Measurements from ENCODE around the gene NPTN. TPM values are rescaled to one million over a fixed set of nuclear protein-coding genes. Genes with fewer than 3 reads are reported as not detected.
"Not testable (repeated sequence)": the region's sequence is repeated elsewhere in the genome, so short reads cannot be mapped to it uniquely, and the experiment has no call there.

NPTN gene
- total and polyA plus RNA-seq, 2 donors (not counting 1 experiment from before 2014, with no cell fraction given): 152 to 372 TPM

- no peaks in the 10 kb centered on the region for H3K9me3 ChIP-seq (ENCODE audit: control insufficient read depth, insufficient read depth, low read depth, low read length)
- peaks cover 4% of the 10 kb centered on the region for H3K4me1 ChIP-seq (ENCODE audit: control insufficient read depth, extremely low read depth, insufficient read depth, low read length)
- no peak overlapping the region for H2AFZ ChIP-seq (ENCODE audit: low read length)
- TF ChIP-seq EZH2 (IDR thresholded peaks at IDR 0.05; ENCODE audit: low read length, missing control alignments): no peak
- TF ChIP-seq, protein P1, sequence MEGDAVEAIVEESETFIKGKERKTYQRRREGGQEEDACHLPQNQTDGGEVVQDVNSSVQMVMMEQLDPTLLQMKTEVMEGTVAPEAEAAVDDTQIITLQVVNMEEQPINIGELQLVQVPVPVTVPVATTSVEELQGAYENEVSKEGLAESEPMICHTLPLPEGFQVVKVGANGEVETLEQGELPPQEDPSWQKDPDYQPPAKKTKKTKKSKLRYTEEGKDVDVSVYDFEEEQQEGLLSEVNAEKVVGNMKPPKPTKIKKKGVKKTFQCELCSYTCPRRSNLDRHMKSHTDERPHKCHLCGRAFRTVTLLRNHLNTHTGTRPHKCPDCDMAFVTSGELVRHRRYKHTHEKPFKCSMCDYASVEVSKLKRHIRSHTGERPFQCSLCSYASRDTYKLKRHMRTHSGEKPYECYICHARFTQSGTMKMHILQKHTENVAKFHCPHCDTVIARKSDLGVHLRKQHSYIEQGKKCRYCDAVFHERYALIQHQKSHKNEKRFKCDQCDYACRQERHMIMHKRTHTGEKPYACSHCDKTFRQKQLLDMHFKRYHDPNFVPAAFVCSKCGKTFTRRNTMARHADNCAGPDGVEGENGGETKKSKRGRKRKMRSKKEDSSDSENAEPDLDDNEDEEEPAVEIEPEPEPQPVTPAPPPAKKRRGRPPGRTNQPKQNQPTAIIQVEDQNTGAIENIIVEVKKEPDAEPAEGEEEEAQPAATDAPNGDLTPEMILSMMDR (conservative IDR thresholded peaks at IDR 0.05 in 1 of 2, IDR thresholded peaks at IDR 0.05 in 1 of 2; ENCODE audit: low read depth in 1 of 2, low read length in 2 of 2): no peak
- H3K27ac ChIP-seq (ENCODE audit: insufficient read depth, low read length): no peak overlapping the region
- H4K20me1 ChIP-seq (ENCODE audit: control insufficient read depth, extremely low read depth, insufficient read depth, low read length): no peaks in the 10 kb centered on the region
- no peaks in the 10 kb centered on the region for H3K27me3 ChIP-seq (ENCODE audit: control insufficient read depth, insufficient read depth, low read length)
- no peak overlapping the region for H3K9ac ChIP-seq (ENCODE audit: insufficient read depth, low read length)
- peaks cover 3% of the 10 kb centered on the region for H3K36me3 ChIP-seq (ENCODE audit: control insufficient read depth, insufficient read depth, low read length)
- H3K4me3 ChIP-seq (replicated peaks in 1 of 4; ENCODE audit: control extremely low read depth in 1 of 4, insufficient read depth in 1 of 4, low read depth in 3 of 4, low read length in 4 of 4): no peak overlapping the region
- DNase-seq (ENCODE audit: low read depth in 2 of 2): no peak
- H3K4me2 ChIP-seq (ENCODE audit: extremely low read depth, insufficient read depth, low read length): no peak overlapping the region
- H3K79me2 ChIP-seq (ENCODE audit: control insufficient read depth, insufficient read depth, low read length): no peaks in the 10 kb centered on the region
Observed at GRCh38 chr15:73578026-73578425, 55.2 kb downstream of the NPTN start.

GRCh38 chr15:73577593-73577992 lies 55.6 kb downstream of the NPTN start:
- not testable (repeated sequence) for H3K4me2 ChIP-seq (ENCODE audit: extremely low read depth, insufficient read depth, low read length); H2AFZ ChIP-seq (ENCODE audit: low read length); H3K9me3 ChIP-seq (ENCODE audit: control insufficient read depth, insufficient read depth, low read depth, low read length); H3K9ac ChIP-seq (ENCODE audit: insufficient read depth, low read length); H3K27me3 ChIP-seq (ENCODE audit: control insufficient read depth, insufficient read depth, low read length); H3K27ac ChIP-seq (ENCODE audit: insufficient read depth, low read length); H3K79me2 ChIP-seq (ENCODE audit: control insufficient read depth, insufficient read depth, low read length); H3K4me1 ChIP-seq (ENCODE audit: control insufficient read depth, extremely low read depth, insufficient read depth, low read length); H3K4me3 ChIP-seq (replicated peaks in 1 of 4; ENCODE audit: control extremely low read depth in 1 of 4, insufficient read depth in 1 of 4, low read depth in 3 of 4, low read length in 4 of 4); DNase-seq (ENCODE audit: low read depth in 2 of 2); H4K20me1 ChIP-seq (ENCODE audit: control insufficient read depth, extremely low read depth, insufficient read depth, low read length); H3K36me3 ChIP-seq (ENCODE audit: control insufficient read depth, insufficient read depth, low read length)

DNA sequence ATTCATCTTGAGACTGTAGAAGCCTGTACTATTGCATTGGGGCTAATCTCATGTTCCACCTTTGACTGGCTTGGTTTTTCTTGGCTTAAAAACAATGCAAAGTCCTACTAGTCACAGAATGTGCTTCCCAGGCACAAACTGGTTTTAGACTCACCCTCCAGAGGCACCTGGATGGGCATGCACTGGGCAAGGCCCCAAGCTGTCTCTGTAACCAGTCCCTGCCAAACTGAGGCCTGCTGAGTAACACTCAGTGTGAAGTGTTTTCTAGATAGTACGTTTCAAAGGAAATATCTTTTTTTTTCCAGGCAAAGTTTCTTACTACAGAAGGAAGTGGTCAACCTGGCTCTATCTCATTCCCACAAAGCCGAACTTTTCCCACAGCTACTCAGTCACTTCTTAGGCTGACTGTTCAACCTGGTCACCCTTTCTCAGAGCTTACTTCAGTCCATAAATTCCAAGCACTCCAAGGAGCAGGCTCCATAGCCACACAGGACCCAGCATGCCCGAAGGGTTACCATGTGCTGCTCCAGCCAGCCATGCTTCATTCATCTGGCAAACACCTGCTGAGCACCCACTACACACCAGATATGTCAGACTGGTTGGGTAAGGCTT lies 57.4 kb downstream of the NPTN start:
- no peaks in the 10 kb centered on the region for H3K79me2 ChIP-seq (ENCODE audit: control insufficient read depth, insufficient read depth, low read length)
- no peak overlapping the region for H3K27ac ChIP-seq (ENCODE audit: insufficient read depth, low read length)
- no peak for TF ChIP-seq EZH2 (IDR thresholded peaks at IDR 0.05; ENCODE audit: low read length, missing control alignments)
- no peak overlapping the region for H2AFZ ChIP-seq (ENCODE audit: low read length)
- DNase-seq (ENCODE audit: low read depth in 2 of 2): peak in 1 of 2 donors; percentile 89
- H3K9ac ChIP-seq (ENCODE audit: insufficient read depth, low read length): no peak overlapping the region
- H3K9me3 ChIP-seq (ENCODE audit: control insufficient read depth, insufficient read depth, low read depth, low read length): no peaks in the 10 kb centered on the region
- H3K4me3 ChIP-seq (replicated peaks in 1 of 4; ENCODE audit: control extremely low read depth in 1 of 4, insufficient read depth in 1 of 4, low read depth in 3 of 4, low read length in 4 of 4): no peak overlapping the region
- peaks cover 5% of the 10 kb centered on the region for H3K36me3 ChIP-seq (ENCODE audit: control insufficient read depth, insufficient read depth, low read length)
- no peak overlapping the region for H3K4me2 ChIP-seq (ENCODE audit: extremely low read depth, insufficient read depth, low read length)
- H4K20me1 ChIP-seq (ENCODE audit: control insufficient read depth, extremely low read depth, insufficient read depth, low read length): no peaks in the 10 kb centered on the region
- peaks cover 4% of the 10 kb centered on the region for H3K4me1 ChIP-seq (ENCODE audit: control insufficient read depth, extremely low read depth, insufficient read depth, low read length)
- H3K27me3 ChIP-seq (ENCODE audit: control insufficient read depth, insufficient read depth, low read length): no peaks in the 10 kb centered on the region

DNA sequence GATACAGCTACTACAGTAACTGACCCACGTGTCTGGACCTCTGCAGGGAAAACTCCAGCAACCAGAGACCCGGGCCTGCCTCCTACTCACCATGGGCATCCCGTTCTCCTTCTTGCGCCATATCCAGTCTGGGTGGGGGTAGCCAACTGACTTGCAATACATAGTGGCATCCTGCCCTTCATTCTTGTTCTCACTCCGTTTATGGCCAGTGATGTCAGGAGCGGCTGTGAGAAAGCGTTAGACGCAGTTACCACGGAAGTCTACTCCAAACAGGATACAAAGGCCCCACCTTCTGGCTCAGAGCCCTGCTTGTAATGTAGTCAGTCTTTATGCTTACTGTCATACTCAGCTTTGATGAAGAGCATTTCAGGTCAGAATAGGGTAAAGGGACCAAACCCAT lies 59.6 kb downstream of the NPTN start:
- Histone ChIP-seq H3K4me2 (ENCODE audit: extremely low read depth, insufficient read depth, low read length) (no peak overlapping the region), H2AFZ (ENCODE audit: low read length) (no peak overlapping the region), H3K4me3 (replicated peaks in 1 of 4; ENCODE audit: control extremely low read depth in 1 of 4, insufficient read depth in 1 of 4, low read depth in 3 of 4, low read length in 4 of 4) (no peak overlapping the region), H3K36me3 (ENCODE audit: control insufficient read depth, insufficient read depth, low read length) (peaks cover 12% of the 10 kb centered on the region), H3K27me3 (ENCODE audit: control insufficient read depth, insufficient read depth, low read length) (no peaks in the 10 kb centered on the region), H3K79me2 (ENCODE audit: control insufficient read depth, insufficient read depth, low read length) (no peaks in the 10 kb centered on the region), H3K27ac (ENCODE audit: insufficient read depth, low read length) (peak overlapping the region; percentile 59), H3K9ac (ENCODE audit: insufficient read depth, low read length) (no peak overlapping the region), H3K4me1 (ENCODE audit: control insufficient read depth, extremely low read depth, insufficient read depth, low read length) (peaks cover 4% of the 10 kb centered on the region), H3K9me3 (ENCODE audit: control insufficient read depth, insufficient read depth, low read depth, low read length) (no peaks in the 10 kb centered on the region), H4K20me1 (ENCODE audit: control insufficient read depth, extremely low read depth, insufficient read depth, low read length) (no peaks in the 10 kb centered on the region)
- TF ChIP-seq, protein P1 (conservative IDR thresholded peaks at IDR 0.05 in 1 of 2, IDR thresholded peaks at IDR 0.05 in 1 of 2; ENCODE audit: low read depth in 1 of 2, low read length in 2 of 2): no peak
- TF ChIP-seq EZH2 (IDR thresholded peaks at IDR 0.05; ENCODE audit: low read length, missing control alignments): no peak
- peak; percentile 44 to 94 for DNase-seq (ENCODE audit: low read depth in 2 of 2)
